VCaP (cell line): ENCODE data around the gene SPATS2.
"Not testable (repeated sequence)": the region's sequence is repeated elsewhere in the genome, so short reads cannot be mapped to it uniquely, and the experiment has no call there.

Experiments used
- H3K27ac ChIP-seq: fragments of 450-650 bp; 2 replicates; pipeline ENCODE4 v1.5.1; 2017
- CTCF ChIP-seq: fragments of 450-650 bp; conservative IDR thresholded peaks from 2 replicates; pipeline ENCODE4 v1.5.1; 2017; ENCODE audit warnings: mild to moderate bottlenecking, moderate library complexity

SPATS2 gene

GRCh38 chr12:49327887-49328286, 39.4 kb upstream of the SPATS2 start:
- no peak for TF ChIP-seq CTCF
- H3K27ac ChIP-seq, result no peak overlapping the region

GRCh38 chr12:49328816-49329215, 38.4 kb upstream of the SPATS2 start:
- no peak for TF ChIP-seq CTCF
- H3K27ac ChIP-seq, result no peak overlapping the region

- H3K27ac ChIP-seq, result peak overlapping the region; percentile 53
- no peak for TF ChIP-seq CTCF
Measured at GRCh38 chr12:49330032-49330619, 37.1 kb upstream of the SPATS2 start.

GRCh38 chr12:49330631-49331379, 36.5 kb upstream of the SPATS2 start:
- H3K27ac ChIP-seq, result peak overlapping the region; percentile 53
- TF ChIP-seq CTCF, result no peak

- peak overlapping the region; percentile 53 for H3K27ac ChIP-seq
- TF ChIP-seq CTCF, result peak; percentile 98
Measured at GRCh38 chr12:49331380-49332222, 35.7 kb upstream of the SPATS2 start.

- TF ChIP-seq CTCF, result no peak
- no peak overlapping the region for H3K27ac ChIP-seq
Measured at GRCh38 chr12:49332441-49332861, 34.8 kb upstream of the SPATS2 start.

- no peak for TF ChIP-seq CTCF
Measured at GRCh38 chr12:49332891-49333371, 34.3 kb upstream of the SPATS2 start.

GRCh38 chr12:49333778-49334177, 33.5 kb upstream of the SPATS2 start:
- H3K27ac ChIP-seq, result not testable (repeated sequence)

More at GRCh38 chr12:49332891-49333371, 34.3 kb upstream of the SPATS2 start:
- no peak overlapping the region for H3K27ac ChIP-seq
